HCT116 (cell line): Measurements from ENCODE around the gene LSMEM2. TPM values are rescaled to one million over a fixed set of nuclear protein-coding genes. Genes with fewer than 3 reads are reported as not detected.
A peak's percentile ranks its signal among the peaks of the same experiment; 100 is the strongest.

Experiments
- ATAC-seq: fragments of 200-7000 bp; cut with Tn5 transposase; 2 replicates; pipeline ENCODE4 v1.9.1; 2020; ENCODE audit warnings: mild to moderate bottlenecking, moderate library complexity
- BruUV-seq: library from RNA; stranded (reverse); fragments of 400-500 nt; replicated peaks from 2 replicates; lab custom pipeline; 2021; lab: Mats Ljungman, UMichigan
- CTCF ChIA-PET: fragments of 300-600 bp; sonication (Branson Sonifier 250); formaldehyde crosslinking; loops from one replicate; lab custom pipeline; 2021; ENCODE audit warnings: antibody characterized with exemption; lab: Charles Lee
- POLR2A ChIA-PET: fragments of 300-600, 350-600 bp; sonication (Branson Sonifier 250); formaldehyde crosslinking; loops from one replicate; lab custom pipeline; 2021; ENCODE audit warnings: antibody characterized with exemption; lab: Charles Lee
- RAD21 ChIA-PET, 2 experiments: fragments of 300-600 bp; sonication (Branson Sonifier 250); formaldehyde crosslinking; loops; one replicate each; lab custom pipeline; 2023; ENCODE audit warnings: low total read pairs in 2 of 2; ENCODE audit not compliant: uncharacterized antibody in 2 of 2, unreplicated experiment in 2 of 2, low non-redundant PET in 1 of 2; lab: Charles Lee
- DNase-seq: peaks from one replicate; pipeline ENCODE4 v3.0.0-alpha.2; 2010; ENCODE audit warnings: low read depth, low spot score
- H2AFZ ChIP-seq: fragments of 200-600 bp; shearing (Covaris generic), sonication (generic); 2 replicates; pipeline ENCODE4 v1.6.1; 2017; ENCODE audit warnings: low read depth, mixed run types, mixed read lengths, antibody characterized with exemption, low read length; ENCODE audit not compliant: poor library complexity, severe bottlenecking
- H3K27ac ChIP-seq: 2 replicates; pipeline ENCODE4 v1.5.1; 2012; ENCODE audit warnings: low read depth, low read length
- H3K27me3 ChIP-seq: fragments of 200-600 bp; sonication (generic); 2 replicates; pipeline ENCODE4 v1.6.1; 2016; ENCODE audit warnings: mixed run types, low read length, mixed read lengths; ENCODE audit not compliant: insufficient read depth
- H3K36me3 ChIP-seq, 2 experiments: fragments of 200-500 bp in 1 of 2; fragments of 200-600 bp in 1 of 2; sonication (Bioruptor generic) in 1 of 2; sonication (generic) in 1 of 2; 2 replicates each; pipeline versions ENCODE4 v1.5.1 to v1.6.1; 2014 to 2016; ENCODE audit warnings: low read length in 2 of 2, inconsistent platforms in 1 of 2, mixed read lengths in 1 of 2, mixed run types in 1 of 2; ENCODE audit not compliant: insufficient read depth in 2 of 2, control insufficient read depth in 1 of 2
- H3K4me1 ChIP-seq, 2 experiments: fragments of 200-600 bp in 1 of 2; sonication (generic) in 1 of 2; 2 replicates each; pipeline versions ENCODE4 v1.5.1 to v1.6.1; 2012 to 2017; ENCODE audit warnings: low read length in 2 of 2, inconsistent platforms in 1 of 2, mild to moderate bottlenecking in 1 of 2, mixed read lengths in 1 of 2, mixed run types in 1 of 2, moderate library complexity in 1 of 2; ENCODE audit not compliant: insufficient read depth in 2 of 2, control insufficient read depth in 1 of 2
- H3K4me2 ChIP-seq: fragments of 200-600 bp; sonication (generic); 2 replicates; pipeline ENCODE4 v1.6.1; 2017; ENCODE audit warnings: mixed run types, low read length, mixed read lengths
- H3K4me3 ChIP-seq, 2 experiments: fragments of 200-600 bp in 1 of 2; sonication (generic) in 1 of 2; replicated peaks in 1 of 2; 2 replicates each; pipeline ENCODE4 v1.5.1; 2011 to 2016; ENCODE audit warnings: low read length in 2 of 2, control low read depth in 1 of 2, low read depth in 1 of 2, mild to moderate bottlenecking in 1 of 2, mixed read lengths in 1 of 2, mixed run types in 1 of 2
- H3K79me2 ChIP-seq: fragments of 200-600 bp; sonication (generic); 2 replicates; pipeline ENCODE4 v1.6.1; 2017; ENCODE audit warnings: mild to moderate bottlenecking, mixed run types, low read length, moderate library complexity, mixed read lengths; ENCODE audit not compliant: insufficient read depth
- H3K9ac ChIP-seq: fragments of 200-600 bp; sonication (generic); 2 replicates; pipeline ENCODE4 v1.6.1; 2016; ENCODE audit warnings: low read length, mixed read lengths
- H3K9me2 ChIP-seq: fragments of 200-600 bp; sonication (generic), shearing (Covaris generic); 2 replicates; pipeline ENCODE4 v1.6.1; 2017; ENCODE audit warnings: mixed run types, mild to moderate bottlenecking, moderate library complexity; ENCODE audit not compliant: insufficient read depth
- H3K9me3 ChIP-seq, 2 experiments: fragments of 200-500 bp in 1 of 2; fragments of 200-600 bp in 1 of 2; sonication (Bioruptor generic) in 1 of 2; sonication (generic) in 1 of 2; 2 replicates each; pipeline ENCODE4 v1.6.1; 2014 to 2017; ENCODE audit warnings: low read length in 2 of 2, mixed read lengths in 2 of 2, inconsistent platforms in 1 of 2, low read depth in 1 of 2, mild to moderate bottlenecking in 1 of 2, mixed run types in 1 of 2, moderate library complexity in 1 of 2; ENCODE audit not compliant: control insufficient read depth in 1 of 2, insufficient read depth in 1 of 2
- H4K20me1 ChIP-seq: fragments of 200-600 bp; sonication (generic), shearing (Covaris generic); 2 replicates; pipeline ENCODE4 v1.6.1; 2017; ENCODE audit warnings: mixed run types, mild to moderate bottlenecking, moderate library complexity; ENCODE audit not compliant: insufficient read depth
- ATF3 ChIP-seq: IDR thresholded peaks from 2 replicates; pipeline ENCODE4 v1.6.1; 2012
- CBX3 ChIP-seq: IDR thresholded peaks from 2 replicates; pipeline ENCODE4 v1.6.1; 2012; ENCODE audit warnings: low read depth
- CEBPB ChIP-seq: IDR thresholded peaks from 2 replicates; pipeline ENCODE4 v1.6.1; 2012; ENCODE audit warnings: low read depth
- CTCF ChIP-seq, 3 experiments: fragments of 200-600 bp in 1 of 3; sonication (generic) in 1 of 3; IDR thresholded peaks in 2 of 3; conservative IDR thresholded peaks in 1 of 3; 2 replicates each; pipeline ENCODE4 v1.5.1; 2012 to 2017; ENCODE audit warnings: low read depth in 2 of 3, low read length in 2 of 3, antibody characterized with exemption in 1 of 3, borderline replicate concordance in 1 of 3, control low read depth in 1 of 3, mild to moderate bottlenecking in 1 of 3, mixed read lengths in 1 of 3, mixed run types in 1 of 3, moderate library complexity in 1 of 3; ENCODE audit not compliant: insufficient read depth in 1 of 3
- EGR1 ChIP-seq: IDR thresholded peaks from 2 replicates; pipeline ENCODE4 v1.6.1; 2012; ENCODE audit warnings: low read depth
- ELF1 ChIP-seq: IDR thresholded peaks from 2 replicates; pipeline ENCODE4 v1.6.1; 2012; ENCODE audit warnings: low read depth, borderline replicate concordance
- EZH2 ChIP-seq: fragments of 200-600 bp; sonication (generic); IDR thresholded peaks from 2 replicates; pipeline ENCODE4 v1.6.1; 2017; ENCODE audit warnings: antibody characterized with exemption, mixed run types
- EZH2phosphoT487 ChIP-seq: fragments of 200-600 bp; IDR thresholded peaks from 2 replicates; pipeline ENCODE4 v1.6.1; 2018; ENCODE audit warnings: antibody characterized with exemption, borderline replicate concordance
- FOSL1 ChIP-seq: IDR thresholded peaks from 2 replicates; pipeline ENCODE4 v1.6.1; 2012; ENCODE audit warnings: low read depth
- JUND ChIP-seq: IDR thresholded peaks from 2 replicates; pipeline ENCODE4 v1.6.1; 2012
- MAX ChIP-seq: IDR thresholded peaks from 2 replicates; pipeline ENCODE4 v1.6.1; 2012
- POLR2A ChIP-seq: IDR thresholded peaks from 2 replicates; pipeline ENCODE4 v1.7.0; 2011; ENCODE audit warnings: borderline replicate concordance; ENCODE audit not compliant: insufficient read depth, insufficient read length; ENCODE audit errors: extremely low read depth
- POLR2AphosphoS5 ChIP-seq: IDR thresholded peaks from 2 replicates; pipeline ENCODE4 v1.6.1; 2011; ENCODE audit warnings: mild to moderate bottlenecking, low read depth, low read length, moderate library complexity
- RAD21 ChIP-seq: IDR thresholded peaks from 2 replicates; pipeline ENCODE4 v1.6.1; 2012; ENCODE audit warnings: low read depth, mild to moderate bottlenecking
- SIN3A ChIP-seq: IDR thresholded peaks from 2 replicates; pipeline ENCODE4 v1.6.1; 2012; ENCODE audit warnings: low read depth
- SP1 ChIP-seq: IDR thresholded peaks from 2 replicates; pipeline ENCODE4 v1.6.1; 2012; ENCODE audit warnings: low read depth
- SRF ChIP-seq: IDR thresholded peaks from 2 replicates; pipeline ENCODE4 v1.6.1; 2012; ENCODE audit warnings: low read depth
- TCF7L2 ChIP-seq: IDR thresholded peaks from 2 replicates; pipeline ENCODE4 v1.7.0; 2011; ENCODE audit warnings: borderline replicate concordance, inconsistent platforms; ENCODE audit not compliant: insufficient read depth, insufficient read length; ENCODE audit errors: extremely low read depth
- YY1 ChIP-seq: IDR thresholded peaks from 2 replicates; pipeline ENCODE4 v1.6.1; 2011; ENCODE audit warnings: low read length, low read depth, moderate library complexity, mild to moderate bottlenecking; ENCODE audit not compliant: insufficient replicate concordance; ENCODE audit errors: extremely low read depth
- ZBTB33 ChIP-seq: IDR thresholded peaks from 2 replicates; pipeline ENCODE4 v1.6.1; 2011; ENCODE audit warnings: mild to moderate bottlenecking, low read length, moderate library complexity; ENCODE audit not compliant: insufficient replicate concordance; ENCODE audit errors: extremely low read depth
- ZFX ChIP-seq: fragments of 450-650 bp; IDR thresholded peaks from 2 replicates; pipeline ENCODE4 v1.6.1; 2017
- ZNF274 ChIP-seq: fragments of 200-500 bp; sonication (Bioruptor generic); IDR thresholded peaks from 2 replicates; pipeline ENCODE4 v1.6.1; 2014; ENCODE audit warnings: mild to moderate bottlenecking, low read depth, low read length, inconsistent platforms
- intact Hi-C: fragments of 100-400 bp; cut with micrococcal nuclease; formaldehyde crosslinking; loops from 2 replicates; pipeline ENCODE4 v1.10.0; 2022
- total RNA-seq: library from RNA; stranded (reverse); gene quantifications from one replicate; pipeline ENCODE4 v1.2.1, GENCODE V29; 2021; ENCODE audit not compliant: unreplicated experiment

The LSMEM2 gene
- total RNA-seq, 1 experiment from 2014 or later: not detected

GRCh38 chr3:50321336-50322114, 42.6 kb downstream of the LSMEM2 start:
- H3K9me3 ChIP-seq: no peaks in the 10 kb centered on the region
- peak overlapping the region; percentile 88 for H3K9ac ChIP-seq
- H3K9me2 ChIP-seq: no peaks in the 10 kb centered on the region
- peak overlapping the region; percentile 92 for H3K4me2 ChIP-seq
- no TSS peak for BruUV-seq
- peaks cover 9 to 29% of the 10 kb centered on the region in 2 experiments; a peak in 2 of 4 replicates for H3K36me3 ChIP-seq
- H3K27me3 ChIP-seq: no peaks in the 10 kb centered on the region
- CTCF ChIA-PET: interaction anchor here (0.6 to 1.4 kb wide), 12 partner anchors 15 to 1291 kb away, joined by 3 to 11 read pairs (median 4); partner anchors contain the start of genes HYAL1, HYAL3, IFRD2 and NAA80
- no peak overlapping the region for H2AFZ ChIP-seq
- H3K79me2 ChIP-seq: peaks cover 48% of the 10 kb centered on the region
- H3K4me3 ChIP-seq: peak overlapping the region; percentile 64 to 92
- intact Hi-C loops: no loop called here
- DNase-seq (peak; percentile 84), ATAC-seq (peak; percentile 66)
- no peaks in the 10 kb centered on the region for H4K20me1 ChIP-seq
- peak overlapping the region; percentile 93 for H3K27ac ChIP-seq
- H3K4me1 ChIP-seq: peaks cover 49 to 76% of the 10 kb centered on the region in 2 experiments
- POLR2A ChIA-PET: interaction anchor here (0.6 to 1.9 kb wide), 4 partner anchors 22 to 1108 kb away, joined by 3 to 4 read pairs (median 4); partner anchors contain the start of genes HYAL3, IFRD2 and NAA80
- RAD21 ChIA-PET: interaction anchor here (0.7 to 1.7 kb wide), 3 partner anchors 22 to 61 kb away, joined by 4 to 5 read pairs (median 4); partner anchors contain the start of genes HYAL3 (in 1 of the 2), IFRD2 (in 1 of the 2) and NAA80 (in 1 of the 2)
- TF ChIP-seq SIN3A: no peak
- peak; percentile 80 for TF ChIP-seq POLR2AphosphoS5
- no peak for TF ChIP-seq MAX
- TF ChIP-seq FOSL1: no peak
- TF ChIP-seq JUND: no peak
- no peak for TF ChIP-seq ELF1
- TF ChIP-seq CEBPB: no peak
- TF ChIP-seq SRF: no peak
- TF ChIP-seq ZNF274: no peak
- no peak for TF ChIP-seq EZH2phosphoT487
- no peak for TF ChIP-seq YY1
- TF ChIP-seq CTCF (IDR thresholded peaks at IDR 0.05 in 2 of 3, conservative IDR thresholded peaks at IDR 0.05 in 1 of 3; ENCODE audit: borderline replicate concordance in 1 of 3, insufficient read depth in 1 of 3, low read depth in 2 of 3, low read length in 2 of 3): peak in 2 of 3 experiments; percentile 70 to 71; a peak in 4 of 6 replicates
- TF ChIP-seq ZBTB33: no peak
- TF ChIP-seq TCF7L2: peak; percentile 64
- peak; percentile 78 for TF ChIP-seq ZFX
- no peak for TF ChIP-seq SP1
- no peak for TF ChIP-seq EZH2
- no peak for TF ChIP-seq EGR1
- TF ChIP-seq RAD21: no peak
- peak; percentile 79 for TF ChIP-seq POLR2A
- no peak for TF ChIP-seq CBX3
- no peak for TF ChIP-seq ATF3
